ENCODE measurements around the gene ARAP1.

DNA sequence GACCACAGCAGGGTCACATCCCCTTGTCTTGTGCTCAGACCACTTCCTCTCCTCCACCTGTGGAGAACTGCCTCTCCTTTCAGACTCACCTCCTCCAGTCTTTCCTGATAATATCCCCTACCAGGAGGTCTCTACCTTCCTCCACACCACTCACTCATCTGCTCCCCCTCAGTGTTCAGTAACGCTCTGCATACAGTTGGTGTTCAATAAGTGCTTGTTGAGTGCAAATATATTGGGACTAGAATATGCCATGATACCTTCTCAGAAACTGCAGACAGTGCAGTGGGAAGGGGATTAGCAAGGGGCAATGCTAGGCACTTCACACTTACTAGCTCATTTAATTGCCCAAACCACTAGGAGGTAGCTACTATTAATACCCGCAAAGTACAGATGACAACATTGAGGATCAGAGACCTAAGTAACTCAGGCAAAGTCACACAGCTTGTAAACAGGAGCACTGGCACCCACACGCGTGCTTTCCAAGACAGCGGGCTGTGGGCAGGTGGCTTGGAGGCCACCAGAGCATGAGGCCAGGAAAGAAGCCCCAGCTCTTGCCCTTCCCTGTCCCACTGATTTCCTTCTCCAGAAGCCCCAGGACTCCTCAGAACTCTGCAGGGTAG is 69.9 kb downstream of the ARAP1 start:
- TF ChIP-seq, protein P1, sequence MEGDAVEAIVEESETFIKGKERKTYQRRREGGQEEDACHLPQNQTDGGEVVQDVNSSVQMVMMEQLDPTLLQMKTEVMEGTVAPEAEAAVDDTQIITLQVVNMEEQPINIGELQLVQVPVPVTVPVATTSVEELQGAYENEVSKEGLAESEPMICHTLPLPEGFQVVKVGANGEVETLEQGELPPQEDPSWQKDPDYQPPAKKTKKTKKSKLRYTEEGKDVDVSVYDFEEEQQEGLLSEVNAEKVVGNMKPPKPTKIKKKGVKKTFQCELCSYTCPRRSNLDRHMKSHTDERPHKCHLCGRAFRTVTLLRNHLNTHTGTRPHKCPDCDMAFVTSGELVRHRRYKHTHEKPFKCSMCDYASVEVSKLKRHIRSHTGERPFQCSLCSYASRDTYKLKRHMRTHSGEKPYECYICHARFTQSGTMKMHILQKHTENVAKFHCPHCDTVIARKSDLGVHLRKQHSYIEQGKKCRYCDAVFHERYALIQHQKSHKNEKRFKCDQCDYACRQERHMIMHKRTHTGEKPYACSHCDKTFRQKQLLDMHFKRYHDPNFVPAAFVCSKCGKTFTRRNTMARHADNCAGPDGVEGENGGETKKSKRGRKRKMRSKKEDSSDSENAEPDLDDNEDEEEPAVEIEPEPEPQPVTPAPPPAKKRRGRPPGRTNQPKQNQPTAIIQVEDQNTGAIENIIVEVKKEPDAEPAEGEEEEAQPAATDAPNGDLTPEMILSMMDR (conservative IDR thresholded peaks at IDR 0.05; ENCODE audit: low read depth, low read length) = no peak
- TF ChIP-seq EZH2 (IDR thresholded peaks at IDR 0.05; ENCODE audit: low read length, unreplicated experiment) = no peak
- no peak for TF ChIP-seq EZH2phosphoT487 (IDR thresholded peaks at IDR 0.05; ENCODE audit: borderline replicate concordance, low read length)

All from PC-3 (cell line).